Psoas muscle (tissue), 8 donors: ENCODE data around the gene EPHB6. TPM values are rescaled to one million over a fixed set of nuclear protein-coding genes. Genes with fewer than 3 reads are reported as not detected.

Experiments used
- ATAC-seq, 4 donors: fragments of 200-7000 bp; cut with Tn5 transposase; one replicate each; pipeline ENCODE4 v1.9.1; 2020; ENCODE audit warnings: moderate library complexity in 3 of 4, mild to moderate bottlenecking in 2 of 4
- DNase-seq, 2 donors: peaks; one replicate each; pipeline ENCODE4 v3.0.0-alpha.2; 2020
- H3K27ac ChIP-seq: fragments of 200-600 bp; one replicate; pipeline ENCODE4 v1.8.0; 2022
- H3K27me3 ChIP-seq, 3 donors: fragments of 200-600 bp in 1 of 3; one replicate each; pipeline versions ENCODE4 v1.6.1 to v1.8.0; 2013 to 2022; ENCODE audit warnings: low read length in 2 of 3, mild to moderate bottlenecking in 2 of 3, moderate library complexity in 1 of 3; ENCODE audit not compliant: insufficient read depth in 3 of 3
- H3K36me3 ChIP-seq, 2 donors: fragments of 200-600 bp in 1 of 2; one replicate each; pipeline versions ENCODE4 v1.6.1 to v1.8.0; 2013 to 2022; ENCODE audit warnings: low read depth in 1 of 2, mild to moderate bottlenecking in 1 of 2, moderate library complexity in 1 of 2; ENCODE audit not compliant: insufficient read depth in 1 of 2
- H3K4me1 ChIP-seq: fragments of 200-600 bp; one replicate; pipeline ENCODE4 v1.8.0; 2022
- H3K4me3 ChIP-seq: fragments of 200-600 bp; one replicate; pipeline ENCODE4 v1.8.0; 2022; ENCODE audit warnings: mild to moderate bottlenecking
- H3K9me3 ChIP-seq: fragments of 200-600 bp; one replicate; pipeline ENCODE4 v1.8.0; 2022
- WGBS, 3 donors: extraction: QIAGEN DNeasy Blood & Tissue Kit; methylation state at CpG; one replicate each; pipeline versions ENCODE4 v1.1.6 to v1.1.7; 2013; 5-methylcytosine and 5-hydroxymethylcytosine counted together
- intact Hi-C, 2 donors: fragments of 100-400 bp; cut with DNase I; formaldehyde crosslinking; loops; one replicate each; pipeline versions ENCODE4 v1.11.0 to v1.14.2; 2022
- polyA plus RNA-seq, 3 donors: library from polyadenylated mRNA; stranded (reverse); fragments of 200-250 nt; gene quantifications; one replicate each; pipeline ENCODE4 v1.2.3, GENCODE V29; 2013
- total RNA-seq, 4 donors: library from RNA; stranded (reverse); fragmentation: NEBNext Ultra II Directional in 2 of 4; extraction: Animal tissue kit (Norgen Biotek cat#: 25700) in 2 of 4; gene quantifications; one replicate each; pipeline versions ENCODE4 v1.2.1 to v1.2.4, GENCODE V29; 2021 to 2023
- TF ChIP-seq, protein P1 (sequence below): fragments of 200-600 bp; IDR thresholded peaks from one replicate; pipeline ENCODE4 v1.8.0; 2022; ENCODE audit warnings: antibody characterized with exemption
- donor health status: healthy with polysubstance abuse.
- donor health status: DM: no; HTN: no; CAD: no; lungs with moderate emphysema.
- donor health status: Bipolar disorder and iron deficiency.
- donor health status: healthy.
- donor health status: DM: yes; HTN: yes; CAD: no.
- donor health status: DM: no; HTN: no; CAD: no.
- donor health status: DM: no; HTN: no; CAD: no.
- donor health status: DM: yes; HTN: yes; CAD: no.

EPHB6 gene
- total and polyA plus RNA-seq, 7 donors, result 0.57 to 5.7 (median 2.9) TPM

DNA sequence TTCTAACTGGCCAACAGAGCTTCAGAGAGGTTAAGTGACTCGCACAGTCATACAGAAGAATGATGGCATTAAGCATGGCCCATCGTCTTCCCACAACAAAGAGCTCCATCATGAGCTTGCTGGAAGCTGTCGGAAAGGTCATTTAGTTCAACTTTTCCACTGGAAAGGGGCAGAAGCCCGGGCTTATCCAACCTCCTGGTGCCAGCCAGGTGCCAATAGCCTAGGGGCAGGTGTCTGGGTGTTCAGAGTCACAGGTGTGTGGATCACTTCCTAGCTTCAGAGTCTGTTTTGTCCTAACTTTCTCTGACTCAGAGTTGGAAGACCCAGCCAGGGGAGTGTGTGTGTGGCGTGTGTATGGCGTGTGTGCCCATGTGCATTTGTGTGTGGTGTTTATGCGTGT lies 32.0 kb downstream of the EPHB6 start:
- TF ChIP-seq, protein P1, sequence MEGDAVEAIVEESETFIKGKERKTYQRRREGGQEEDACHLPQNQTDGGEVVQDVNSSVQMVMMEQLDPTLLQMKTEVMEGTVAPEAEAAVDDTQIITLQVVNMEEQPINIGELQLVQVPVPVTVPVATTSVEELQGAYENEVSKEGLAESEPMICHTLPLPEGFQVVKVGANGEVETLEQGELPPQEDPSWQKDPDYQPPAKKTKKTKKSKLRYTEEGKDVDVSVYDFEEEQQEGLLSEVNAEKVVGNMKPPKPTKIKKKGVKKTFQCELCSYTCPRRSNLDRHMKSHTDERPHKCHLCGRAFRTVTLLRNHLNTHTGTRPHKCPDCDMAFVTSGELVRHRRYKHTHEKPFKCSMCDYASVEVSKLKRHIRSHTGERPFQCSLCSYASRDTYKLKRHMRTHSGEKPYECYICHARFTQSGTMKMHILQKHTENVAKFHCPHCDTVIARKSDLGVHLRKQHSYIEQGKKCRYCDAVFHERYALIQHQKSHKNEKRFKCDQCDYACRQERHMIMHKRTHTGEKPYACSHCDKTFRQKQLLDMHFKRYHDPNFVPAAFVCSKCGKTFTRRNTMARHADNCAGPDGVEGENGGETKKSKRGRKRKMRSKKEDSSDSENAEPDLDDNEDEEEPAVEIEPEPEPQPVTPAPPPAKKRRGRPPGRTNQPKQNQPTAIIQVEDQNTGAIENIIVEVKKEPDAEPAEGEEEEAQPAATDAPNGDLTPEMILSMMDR, result no peak
- DNase-seq (no peak), ATAC-seq (no peak)
- Histone ChIP-seq H3K4me3 (no peak overlapping the region), H3K9me3 (no peaks in the 10 kb centered on the region), H3K4me1 (no peaks in the 10 kb centered on the region), H3K36me3 (no peaks in the 10 kb centered on the region), H3K27ac (no peak overlapping the region), H3K27me3 (peaks cover 0 to 16% (median 8%) of the 10 kb centered on the region in 3 donors)
- intact Hi-C loops, result no loop called here
- 71 to 83% (median 76%) methylated on average over 7 of the region's 7 CpGs for WGBS, 3 donors

- intact Hi-C loops, result no loop called here
- DNase-seq (no peak), ATAC-seq (no peak)
- TF ChIP-seq, protein P1, result no peak
- H3K36me3 ChIP-seq, result no peaks in the 10 kb centered on the region
- WGBS, 3 donors, result 90 to 92% (median 90%) methylated on average over 12 of the region's 12 CpGs
- H3K27ac ChIP-seq, result no peak overlapping the region
- no peaks in the 10 kb centered on the region for H3K4me1 ChIP-seq
- peaks cover 0 to 13% (median 8%) of the 10 kb centered on the region in 3 donors for H3K27me3 ChIP-seq
- H3K9me3 ChIP-seq, result no peaks in the 10 kb centered on the region
- no peak overlapping the region for H3K4me3 ChIP-seq
These were observed 32.6 kb downstream of the EPHB6 start for GRCh38 chr7:142887282-142888015.

- intact Hi-C loops, result no loop called here
- TF ChIP-seq, protein P1, result no peak
- no peak overlapping the region for H3K4me3 ChIP-seq
- 60 to 68% (median 61%) methylated on average over 3 of the region's 3 CpGs for WGBS, 3 donors
- no peaks in the 10 kb centered on the region for H3K9me3 ChIP-seq
- ATAC-seq, result no peak
- peaks cover 0 to 5% (median 5%) of the 10 kb centered on the region in 3 donors for H3K27me3 ChIP-seq
- no peak overlapping the region for H3K27ac ChIP-seq
- H3K36me3 ChIP-seq, result no peaks in the 10 kb centered on the region
- no peak for DNase-seq
- H3K4me1 ChIP-seq, result no peaks in the 10 kb centered on the region
These were observed 34.9 kb downstream of the EPHB6 start for GRCh38 chr7:142889816-142890215.

- Histone ChIP-seq H3K27me3 (peaks cover 0 to 5% (median 5%) of the 10 kb centered on the region in 3 donors), H3K27ac (no peak overlapping the region), H3K4me1 (no peaks in the 10 kb centered on the region), H3K36me3 (no peaks in the 10 kb centered on the region), H3K4me3 (no peak overlapping the region), H3K9me3 (no peaks in the 10 kb centered on the region)
- TF ChIP-seq, protein P1, result no peak
- WGBS, 3 donors, result 77 to 80% (median 79%) methylated on average over 12 of the region's 12 CpGs
- intact Hi-C loops, result no loop called here
- DNase-seq (no peak), ATAC-seq (no peak)
These were observed 36.1 kb downstream of the EPHB6 start for GRCh38 chr7:142890874-142891485.
